NCI-H187 treated with DMSO at 0.1 percent for 48 hours (cell line): ENCODE data around the gene MBNL3.

Source experiments
- DNase-seq: peaks from one replicate; lab custom pipeline; 2025; lab: John Stamatoyannopoulos, UW

Gene MBNL3

GRCh38 chrX:132414404-132414803 lies 74.4 kb downstream of the MBNL3 start:
- no peak for DNase-seq

- no peak for DNase-seq
These were observed 75.4 kb downstream of the MBNL3 start for GRCh38 chrX:132413459-132413858.

DNA sequence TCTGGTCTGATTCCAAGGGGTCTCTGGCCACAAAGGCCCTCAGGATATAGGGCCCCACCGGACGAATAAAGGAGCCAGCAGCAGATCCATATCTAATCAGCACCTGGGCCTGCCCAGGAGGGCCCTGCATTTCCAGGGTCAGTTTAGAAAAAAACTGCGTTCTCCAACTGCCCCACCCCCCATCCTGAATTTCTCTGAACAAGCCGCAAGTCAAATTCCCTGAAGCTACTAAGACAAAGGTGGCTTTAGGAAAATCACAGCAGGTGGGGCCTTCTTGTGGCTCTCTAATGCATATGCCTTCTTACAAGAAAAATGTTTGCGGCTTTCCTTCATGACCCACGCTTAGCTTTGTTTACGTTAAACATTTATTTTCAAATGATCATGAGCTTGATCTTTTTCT lies 76.6 kb downstream of the MBNL3 start:
- DNase-seq: no peak

DNA sequence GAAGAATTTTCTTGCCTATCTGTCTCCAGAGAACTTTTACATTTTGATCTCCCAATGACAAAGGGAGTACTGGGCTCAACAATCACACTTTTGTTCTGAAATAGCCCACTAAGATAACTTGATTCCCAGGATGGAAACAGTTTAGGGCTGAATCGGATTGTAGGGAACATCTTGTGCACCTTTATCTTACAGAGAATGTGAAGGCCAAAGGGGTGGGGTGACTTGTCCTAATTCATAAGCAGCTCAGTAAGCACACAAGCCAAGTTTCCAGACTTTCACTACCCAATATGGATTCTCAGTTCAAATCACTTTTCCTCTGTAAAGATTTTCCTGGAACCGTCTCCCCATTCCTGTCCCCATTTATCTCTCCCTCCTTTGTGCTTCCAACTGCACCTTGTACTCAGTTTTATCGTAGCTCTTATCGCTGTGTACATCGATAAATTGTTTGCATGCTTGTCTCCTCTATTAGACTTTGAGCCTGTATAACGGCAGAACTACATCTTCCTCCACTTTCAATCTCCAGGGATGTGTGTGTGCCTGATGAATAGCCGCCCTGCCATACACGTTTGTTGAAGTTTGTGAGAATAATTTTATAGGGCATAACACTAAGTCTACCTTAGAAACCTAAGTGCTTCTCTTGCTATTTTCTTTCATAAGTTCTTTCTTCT lies 77.4 kb downstream of the MBNL3 start:
- no peak for DNase-seq

DNA sequence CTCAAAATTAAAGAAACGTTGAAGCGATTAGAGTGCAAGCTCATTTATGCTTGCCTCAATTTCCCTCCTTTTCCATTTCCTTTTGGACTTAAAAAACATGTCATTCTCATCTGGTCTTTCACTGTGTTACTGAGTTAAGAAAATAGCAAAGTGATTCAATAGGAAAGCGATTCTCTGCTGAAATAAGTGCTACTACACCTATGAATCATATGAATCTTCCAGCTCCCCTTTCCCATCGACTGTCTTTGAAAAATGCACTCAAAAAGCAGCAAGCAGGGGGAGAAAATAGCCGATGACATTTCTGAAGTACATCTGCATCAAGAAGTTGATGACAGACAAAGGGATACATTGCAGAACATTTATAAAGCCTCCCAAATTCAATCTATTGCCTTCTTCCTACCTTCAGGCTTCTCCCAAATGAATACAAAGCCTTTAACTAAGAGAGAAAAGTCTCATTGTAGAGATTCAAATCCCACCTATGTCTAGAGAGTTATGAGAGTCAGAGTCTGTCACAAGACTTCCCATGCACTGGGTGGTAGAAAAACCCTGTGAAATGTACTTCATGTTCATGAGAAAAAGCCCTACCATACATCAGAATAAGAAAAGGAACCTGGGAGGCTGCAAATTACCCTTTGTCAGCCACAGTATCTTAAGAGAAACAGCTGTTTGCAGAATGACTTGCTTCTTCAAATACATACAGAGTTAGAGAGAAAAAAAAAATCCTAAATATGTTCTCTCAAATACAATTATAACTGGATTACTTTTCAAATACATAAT lies 78.9 kb downstream of the MBNL3 start:
- DNase-seq: no peak

- DNase-seq: no peak
These were observed 81.1 kb downstream of the MBNL3 start for GRCh38 chrX:132407691-132408090.

DNA sequence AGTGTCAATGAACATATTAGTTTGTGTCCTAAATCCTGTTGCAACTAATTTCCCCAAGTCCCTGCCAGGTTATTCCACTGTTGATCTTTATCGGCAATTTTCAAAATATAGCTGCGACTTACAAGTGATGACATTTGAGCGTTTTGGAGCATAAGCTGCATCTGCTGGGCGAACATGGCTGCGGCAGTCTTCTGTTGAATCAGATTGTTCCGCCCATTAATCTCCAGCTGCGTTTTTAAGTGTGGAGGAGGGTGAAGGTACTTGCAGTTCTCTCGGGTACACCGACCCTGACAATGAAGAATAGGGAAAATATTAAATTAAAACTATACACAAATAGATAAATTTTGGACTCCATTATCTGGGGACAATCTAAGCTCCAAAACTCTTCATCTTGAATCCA lies 82.7 kb downstream of the MBNL3 start:
- DNase-seq: no peak

DNA sequence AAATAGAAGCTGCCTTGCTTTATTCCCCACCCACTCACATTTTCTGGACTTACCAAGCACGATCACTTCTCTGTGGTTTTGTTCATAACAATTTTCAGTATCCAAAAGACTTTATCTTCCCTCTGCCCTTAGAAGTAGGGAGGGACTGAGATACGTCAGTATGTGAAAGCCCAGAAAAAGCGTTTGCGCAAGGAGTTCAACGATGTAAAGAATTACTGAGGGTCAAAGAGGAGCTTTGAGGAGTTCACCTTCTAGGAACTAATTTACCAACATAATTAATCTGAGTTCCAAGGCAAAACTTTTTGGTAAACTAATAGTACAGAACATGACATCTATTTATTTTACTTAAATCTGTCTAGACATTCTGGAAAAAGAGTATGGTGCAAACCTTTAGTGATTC lies 84.6 kb downstream of the MBNL3 start:
- DNase-seq: no peak

GRCh38 chrX:132401935-132402334 lies 86.9 kb downstream of the MBNL3 start:
- no peak for DNase-seq

- DNase-seq: no peak
These were observed 88.1 kb downstream of the MBNL3 start for GRCh38 chrX:132400706-132401105.

GRCh38 chrX:132395645-132396044 lies 93.2 kb downstream of the MBNL3 start:
- no peak for DNase-seq

DNA sequence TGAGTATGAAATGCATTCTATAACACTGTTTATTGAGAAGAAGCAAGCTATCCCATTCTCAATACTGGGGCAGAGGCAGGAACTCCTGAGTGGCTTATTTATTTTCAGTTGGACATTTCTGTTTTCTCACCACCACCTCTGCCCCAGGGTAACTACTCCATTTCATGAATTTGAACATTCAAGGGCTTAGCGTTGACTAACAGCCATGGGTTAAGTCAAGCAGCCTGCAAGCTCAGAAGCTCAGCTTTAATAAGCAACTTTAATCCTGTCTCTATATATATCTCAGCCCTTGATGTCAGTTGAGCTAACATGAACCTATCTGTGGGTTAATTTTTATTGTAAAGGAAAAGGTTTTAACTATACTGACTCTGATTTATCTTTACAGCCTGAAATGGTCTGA lies 93.8 kb downstream of the MBNL3 start:
- no peak for DNase-seq

DNA sequence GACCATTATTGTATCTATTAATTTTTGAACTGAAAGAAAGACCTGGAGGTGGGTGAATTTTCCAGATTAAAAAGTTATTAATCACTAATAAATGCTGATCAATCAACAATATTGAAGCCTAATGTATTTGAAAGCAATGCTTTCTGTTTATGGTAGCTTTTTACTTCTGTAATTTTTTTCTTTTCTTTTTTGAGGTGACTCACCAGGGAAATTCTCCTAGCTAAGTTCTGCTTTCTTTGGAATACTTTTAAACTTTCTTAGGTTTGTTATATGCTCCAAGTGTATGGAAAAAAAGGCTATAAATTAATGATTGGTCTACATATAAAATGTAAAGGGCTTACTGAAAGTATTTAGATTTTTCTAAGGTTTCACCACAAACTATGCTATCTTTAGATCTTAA lies 94.2 kb downstream of the MBNL3 start:
- DNase-seq: no peak

DNA sequence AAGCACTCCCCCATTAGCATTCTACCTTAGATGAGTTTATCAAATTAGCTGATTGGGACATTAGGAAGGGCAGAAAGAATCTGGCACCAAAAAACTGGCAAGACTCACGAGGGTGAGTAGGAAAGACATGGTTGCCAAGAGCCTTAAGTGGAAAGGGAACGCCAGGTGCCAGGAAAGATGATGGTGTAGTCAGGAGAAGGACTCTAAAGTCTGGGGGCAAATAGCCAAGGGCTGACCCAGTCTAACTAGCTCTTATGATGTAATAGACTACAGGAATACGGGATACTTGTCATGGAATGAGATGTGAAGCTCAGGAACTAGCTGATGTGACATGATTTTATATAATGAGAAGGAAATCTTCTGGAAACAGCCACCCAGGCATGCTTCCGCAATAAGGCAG lies 94.8 kb downstream of the MBNL3 start:
- no peak for DNase-seq

DNA sequence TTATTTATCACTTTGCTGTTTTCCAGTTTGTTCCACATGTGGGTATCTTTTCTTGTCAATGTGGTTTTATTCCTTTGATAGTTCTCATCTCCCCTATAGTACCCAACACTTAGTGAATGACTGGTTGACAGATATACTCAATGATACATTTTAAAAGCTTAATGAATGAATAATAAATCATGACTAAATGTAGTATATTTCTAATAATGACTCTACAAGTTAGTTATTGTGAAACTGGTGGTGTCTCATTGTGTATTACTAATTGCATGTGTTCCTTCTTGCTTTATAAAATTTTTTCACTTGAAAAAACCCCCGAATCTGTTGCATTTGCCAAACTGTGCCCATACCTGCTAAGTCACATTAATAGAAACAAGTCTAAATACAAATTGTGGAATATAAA lies 95.4 kb downstream of the MBNL3 start:
- DNase-seq: no peak

DNA sequence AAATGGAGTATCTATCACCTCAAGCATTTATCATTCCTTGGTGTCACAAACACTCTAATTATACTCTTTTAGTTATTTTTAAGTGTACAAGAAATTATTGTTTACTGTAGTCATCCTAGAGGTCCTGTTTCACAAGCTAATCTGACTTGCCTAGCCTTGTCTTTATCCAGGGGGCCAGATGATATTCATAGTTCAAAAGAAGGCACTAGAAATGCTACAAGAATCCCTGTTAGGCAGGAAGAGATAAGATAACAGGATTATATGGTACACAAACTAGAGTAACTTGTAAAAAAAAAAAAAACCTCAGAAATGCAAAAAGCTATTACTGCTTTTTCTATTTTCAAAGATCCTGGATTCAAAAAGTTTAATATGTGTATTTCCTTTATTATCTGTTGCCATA lies 95.8 kb downstream of the MBNL3 start:
- no peak for DNase-seq

DNA sequence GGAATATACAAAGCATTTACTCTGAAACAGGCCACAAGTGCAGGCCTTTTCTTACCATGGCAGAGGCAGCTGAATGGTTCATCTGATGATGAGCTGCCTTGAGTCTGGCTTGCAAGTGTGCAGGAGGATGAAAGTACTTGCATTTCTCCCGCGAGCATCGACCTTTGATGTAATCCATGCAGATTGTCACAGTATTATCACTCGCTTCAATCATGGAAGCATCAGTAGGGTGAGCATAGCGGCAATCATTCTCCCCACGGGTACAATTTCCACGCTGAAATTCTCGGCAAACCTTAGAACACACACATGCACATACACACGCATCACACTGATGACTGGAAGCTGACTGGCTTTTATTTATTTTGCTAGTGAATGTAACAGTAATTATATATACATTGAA lies 98.0 kb downstream of the MBNL3 start:
- DNase-seq: no peak

DNA sequence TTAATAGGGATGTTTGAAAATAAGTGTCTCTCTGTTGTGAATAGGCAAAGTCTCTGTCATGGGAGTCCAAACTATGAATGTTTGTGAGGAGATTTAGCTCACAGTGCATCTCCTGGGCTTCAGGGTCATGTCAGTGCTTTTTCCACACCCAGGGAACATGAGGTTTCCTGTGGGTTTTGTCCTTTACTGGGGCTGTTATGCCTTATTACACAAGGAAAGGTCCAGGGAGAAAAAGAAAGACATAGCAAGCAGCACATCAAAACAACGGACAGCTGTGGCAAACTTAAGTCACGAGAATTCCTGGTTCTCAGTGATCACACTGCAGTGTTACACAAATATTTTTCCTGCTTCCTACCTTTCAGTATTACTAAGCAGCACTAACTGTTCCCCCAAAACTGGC lies 99.4 kb downstream of the MBNL3 start:
- no peak for DNase-seq

DNA sequence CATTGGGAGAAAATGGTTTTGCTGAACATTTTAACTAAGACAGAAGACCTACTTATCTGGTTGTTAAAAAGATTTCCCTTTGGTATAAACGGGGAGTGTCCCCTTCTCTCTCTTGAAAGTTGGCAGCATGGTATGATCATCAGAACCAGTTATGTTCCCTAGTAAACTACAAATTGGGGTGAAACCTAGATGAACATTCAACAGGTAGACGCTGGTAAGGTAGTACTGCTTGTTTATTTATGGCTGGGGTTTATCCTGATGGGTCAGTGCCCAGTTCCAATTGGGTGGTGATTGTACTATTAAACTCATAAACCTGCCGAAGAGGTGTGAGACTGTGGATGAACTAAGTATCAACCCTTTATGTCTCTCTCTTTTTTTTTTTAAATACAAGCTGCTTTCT lies 100.5 kb downstream of the MBNL3 start:
- no peak for DNase-seq

DNA sequence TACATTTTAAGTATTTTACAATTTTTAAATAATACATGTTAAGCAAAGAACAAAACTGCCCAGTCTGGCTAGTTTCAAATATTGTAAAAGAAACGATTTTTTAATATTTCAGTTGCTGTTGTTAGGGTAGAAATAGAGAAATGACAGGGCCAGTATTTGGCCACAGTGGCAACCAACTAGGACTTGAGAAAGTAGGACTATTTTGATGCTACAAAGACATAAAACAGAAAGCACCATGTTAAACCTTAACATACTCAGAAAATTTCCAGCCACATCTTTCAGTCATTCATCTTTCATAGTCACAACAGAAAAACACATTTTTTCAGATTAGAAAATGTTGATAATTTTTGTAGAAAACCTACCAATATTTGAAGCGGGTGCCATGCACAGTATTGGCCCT lies 104.5 kb downstream of the MBNL3 start:
- no peak for DNase-seq

- DNase-seq: no peak
These were observed 106.8 kb downstream of the MBNL3 start for GRCh38 chrX:132382068-132382467.

- DNase-seq: no peak
These were observed 110.6 kb downstream of the MBNL3 start for GRCh38 chrX:132378281-132378680.

GRCh38 chrX:132375941-132376340 lies 112.9 kb downstream of the MBNL3 start:
- no peak for DNase-seq

DNA sequence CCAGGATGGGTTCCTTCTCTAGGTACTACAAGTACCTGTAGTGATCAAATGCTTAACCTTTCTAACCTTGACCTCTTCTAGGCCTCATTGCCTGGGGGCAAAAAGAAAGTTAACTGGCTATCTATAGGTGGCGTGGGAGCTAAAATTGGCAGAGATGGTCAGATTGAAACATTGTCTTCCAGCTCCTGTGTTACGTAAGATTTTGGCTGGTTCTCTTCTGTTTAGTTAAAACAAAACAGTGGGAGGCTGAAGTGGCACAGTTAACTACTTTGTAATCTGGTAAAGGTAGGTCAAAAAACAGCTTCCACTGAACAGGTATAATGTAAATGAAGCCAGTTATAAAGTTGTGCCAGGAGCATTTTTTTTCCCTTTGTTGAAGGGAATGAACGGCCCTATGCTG lies 115.2 kb downstream of the MBNL3 start:
- DNase-seq: no peak
